SK-N-SH treated with all-trans-retinoic acid at 6 μM for 48 hours (cell line): ENCODE results near the gene NUP210L.

Experiments
- ATAC-seq: fragments of 200-7000 bp; cut with Tn5 transposase; 3 replicates; pipeline ENCODE4 v1.9.1; 2020; ENCODE audit warnings: mild to moderate bottlenecking, moderate library complexity
- ARNTL ChIP-seq: fragments of 450-650 bp; formaldehyde crosslinking; IDR thresholded peaks from 2 replicates; pipeline ENCODE4 v1.5.0; 2020; ENCODE audit warnings: low read depth, mild to moderate bottlenecking, moderate library complexity, borderline replicate concordance
- BACH2 ChIP-seq: fragments of 250-450 bp; sonication (Bioruptor Pico); IDR thresholded peaks from 2 replicates; pipeline ENCODE4 v1.9.0; 2021; ENCODE audit warnings: mild to moderate bottlenecking, borderline replicate concordance
- CSDC2 ChIP-seq: fragments of 250-450 bp; sonication (Bioruptor Pico); IDR thresholded peaks from 2 replicates; pipeline ENCODE4 v1.5.0; 2020; ENCODE audit warnings: mild to moderate bottlenecking, moderate library complexity
- ESRRG ChIP-seq: fragments of 250-450 bp; sonication (Bioruptor Pico); IDR thresholded peaks from 2 replicates; pipeline ENCODE4 v1.6.1; 2021; ENCODE audit warnings: mild to moderate bottlenecking
- ISL1 ChIP-seq: fragments of 250-450 bp; sonication (Bioruptor Pico); IDR thresholded peaks from 2 replicates; pipeline ENCODE4 v2.1.2; 2022; ENCODE audit warnings: mild to moderate bottlenecking, moderate library complexity
- OSR1 ChIP-seq: fragments of 250-450 bp; sonication (Bioruptor Pico); IDR thresholded peaks from 2 replicates; pipeline ENCODE4 v1.8.0; 2022; ENCODE audit warnings: moderate library complexity, mild to moderate bottlenecking, inconsistent platforms
- RARB ChIP-seq: fragments of 250-450 bp; sonication (Bioruptor Pico); IDR thresholded peaks from 2 replicates; pipeline ENCODE4 v1.8.0; 2021; ENCODE audit warnings: mild to moderate bottlenecking, moderate library complexity
- SNAI2 ChIP-seq: fragments of 250-450 bp; sonication (Bioruptor Pico); IDR thresholded peaks from 2 replicates; pipeline ENCODE4 v1.5.0; 2020; ENCODE audit warnings: mild to moderate bottlenecking, moderate library complexity
- TOX ChIP-seq: fragments of 250-450 bp; sonication (Bioruptor Pico); IDR thresholded peaks from 2 replicates; pipeline ENCODE4 v1.8.0; 2021; ENCODE audit warnings: mild to moderate bottlenecking, moderate library complexity, borderline replicate concordance
- ZC3H10 ChIP-seq: fragments of 250-450 bp; sonication (Bioruptor Pico); IDR thresholded peaks from 2 replicates; pipeline ENCODE4 v1.5.1; 2021; ENCODE audit warnings: mild to moderate bottlenecking, moderate library complexity
- ZFP3 ChIP-seq: fragments of 250-450 bp; sonication (Bioruptor Pico); IDR thresholded peaks from 2 replicates; pipeline ENCODE4 v1.5.0; 2020; ENCODE audit warnings: mild to moderate bottlenecking, moderate library complexity
- ZFP30 ChIP-seq: fragments of 450-650 bp; formaldehyde crosslinking; IDR thresholded peaks from 2 replicates; pipeline ENCODE4 v1.5.0; 2022; ENCODE audit warnings: mild to moderate bottlenecking, moderate library complexity
- ZNF565 ChIP-seq: fragments of 450-650 bp; formaldehyde crosslinking; conservative IDR thresholded peaks from 2 replicates; pipeline ENCODE4 v1.5.0; 2020; ENCODE audit warnings: low read depth, mild to moderate bottlenecking, moderate library complexity
- ZNF70 ChIP-seq: fragments of 450-650 bp; formaldehyde crosslinking; IDR thresholded peaks from 2 replicates; pipeline ENCODE4 v1.5.0; 2020; ENCODE audit warnings: mild to moderate bottlenecking, moderate library complexity
- ZNF8 ChIP-seq: fragments of 450-650 bp; formaldehyde crosslinking; IDR thresholded peaks from 2 replicates; pipeline ENCODE4 v1.5.0; 2020; ENCODE audit warnings: mild to moderate bottlenecking, moderate library complexity
- TF ChIP-seq, protein P1 (sequence below): fragments of 250-450 bp; sonication (Bioruptor Pico); IDR thresholded peaks from 2 replicates; pipeline ENCODE4 v1.5.0; 2020; ENCODE audit warnings: mild to moderate bottlenecking, moderate library complexity
- TF ChIP-seq, protein P2 (sequence below): fragments of 250-450 bp; sonication (Bioruptor Pico); IDR thresholded peaks from 2 replicates; pipeline ENCODE4 v1.5.1; 2021; ENCODE audit warnings: mild to moderate bottlenecking, moderate library complexity
- TF ChIP-seq, protein P3 (sequence below): fragments of 250-450 bp; sonication (Bioruptor Pico); IDR thresholded peaks from 2 replicates; pipeline ENCODE4 v1.5.1; 2020; ENCODE audit warnings: low read depth, mild to moderate bottlenecking, moderate library complexity
- TF ChIP-seq, protein P4 (sequence below): fragments of 250-450 bp; sonication (Bioruptor Pico); IDR thresholded peaks from 2 replicates; pipeline ENCODE4 v1.8.0; 2020; ENCODE audit warnings: mild to moderate bottlenecking, moderate library complexity, borderline replicate concordance
- TF ChIP-seq, protein P5 (sequence below): fragments of 250-450 bp; sonication (Bioruptor Pico); IDR thresholded peaks from 2 replicates; pipeline ENCODE4 v1.8.0; 2021; ENCODE audit warnings: low read depth, mild to moderate bottlenecking, moderate library complexity, borderline replicate concordance

Gene NUP210L

DNA sequence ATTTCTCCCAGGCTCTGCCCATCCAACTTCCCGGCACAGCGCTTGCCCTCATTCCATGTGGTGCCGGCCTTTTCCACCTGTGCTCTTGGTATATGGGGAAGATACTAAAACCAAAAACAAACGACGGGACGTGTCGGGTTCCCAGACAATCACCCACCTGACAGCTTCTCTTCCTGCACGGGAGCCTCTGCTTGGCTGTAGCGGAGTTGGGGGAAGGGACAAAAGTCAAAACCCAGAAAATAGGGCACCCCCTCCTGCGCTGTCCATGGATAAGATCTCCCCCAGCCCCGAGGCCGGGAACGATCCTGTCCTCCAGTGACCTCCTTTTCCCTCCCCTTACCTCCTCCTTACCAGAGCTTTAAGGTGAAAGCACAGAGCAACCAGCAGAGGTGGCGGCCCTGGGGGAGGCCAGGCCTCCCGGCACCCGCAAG lies 178.0 kb downstream of the NUP210L start:
- peak; percentile 23 for ATAC-seq
- TF ChIP-seq, protein P1, sequence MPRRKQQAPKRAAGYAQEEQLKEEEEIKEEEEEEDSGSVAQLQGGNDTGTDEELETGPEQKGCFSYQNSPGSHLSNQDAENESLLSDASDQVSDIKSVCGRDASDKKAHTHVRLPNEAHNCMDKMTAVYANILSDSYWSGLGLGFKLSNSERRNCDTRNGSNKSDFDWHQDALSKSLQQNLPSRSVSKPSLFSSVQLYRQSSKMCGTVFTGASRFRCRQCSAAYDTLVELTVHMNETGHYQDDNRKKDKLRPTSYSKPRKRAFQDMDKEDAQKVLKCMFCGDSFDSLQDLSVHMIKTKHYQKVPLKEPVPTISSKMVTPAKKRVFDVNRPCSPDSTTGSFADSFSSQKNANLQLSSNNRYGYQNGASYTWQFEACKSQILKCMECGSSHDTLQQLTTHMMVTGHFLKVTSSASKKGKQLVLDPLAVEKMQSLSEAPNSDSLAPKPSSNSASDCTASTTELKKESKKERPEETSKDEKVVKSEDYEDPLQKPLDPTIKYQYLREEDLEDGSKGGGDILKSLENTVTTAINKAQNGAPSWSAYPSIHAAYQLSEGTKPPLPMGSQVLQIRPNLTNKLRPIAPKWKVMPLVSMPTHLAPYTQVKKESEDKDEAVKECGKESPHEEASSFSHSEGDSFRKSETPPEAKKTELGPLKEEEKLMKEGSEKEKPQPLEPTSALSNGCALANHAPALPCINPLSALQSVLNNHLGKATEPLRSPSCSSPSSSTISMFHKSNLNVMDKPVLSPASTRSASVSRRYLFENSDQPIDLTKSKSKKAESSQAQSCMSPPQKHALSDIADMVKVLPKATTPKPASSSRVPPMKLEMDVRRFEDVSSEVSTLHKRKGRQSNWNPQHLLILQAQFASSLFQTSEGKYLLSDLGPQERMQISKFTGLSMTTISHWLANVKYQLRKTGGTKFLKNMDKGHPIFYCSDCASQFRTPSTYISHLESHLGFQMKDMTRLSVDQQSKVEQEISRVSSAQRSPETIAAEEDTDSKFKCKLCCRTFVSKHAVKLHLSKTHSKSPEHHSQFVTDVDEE, result no peak
- no peak for TF ChIP-seq ESRRG (CRISPR knock-in tag)
- TF ChIP-seq TOX (CRISPR knock-in tag), result no peak
- TF ChIP-seq, protein P2, sequence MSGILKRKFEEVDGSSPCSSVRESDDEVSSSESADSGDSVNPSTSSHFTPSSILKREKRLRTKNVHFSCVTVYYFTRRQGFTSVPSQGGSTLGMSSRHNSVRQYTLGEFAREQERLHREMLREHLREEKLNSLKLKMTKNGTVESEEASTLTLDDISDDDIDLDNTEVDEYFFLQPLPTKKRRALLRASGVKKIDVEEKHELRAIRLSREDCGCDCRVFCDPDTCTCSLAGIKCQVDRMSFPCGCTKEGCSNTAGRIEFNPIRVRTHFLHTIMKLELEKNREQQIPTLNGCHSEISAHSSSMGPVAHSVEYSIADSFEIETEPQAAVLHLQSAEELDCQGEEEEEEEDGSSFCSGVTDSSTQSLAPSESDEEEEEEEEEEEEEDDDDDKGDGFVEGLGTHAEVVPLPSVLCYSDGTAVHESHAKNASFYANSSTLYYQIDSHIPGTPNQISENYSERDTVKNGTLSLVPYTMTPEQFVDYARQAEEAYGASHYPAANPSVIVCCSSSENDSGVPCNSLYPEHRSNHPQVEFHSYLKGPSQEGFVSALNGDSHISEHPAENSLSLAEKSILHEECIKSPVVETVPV (CRISPR knock-in tag), result no peak
- no peak for TF ChIP-seq CSDC2 (CRISPR knock-in tag)
- TF ChIP-seq BACH2, result no peak
- TF ChIP-seq ARNTL, result no peak
- TF ChIP-seq, protein P3, sequence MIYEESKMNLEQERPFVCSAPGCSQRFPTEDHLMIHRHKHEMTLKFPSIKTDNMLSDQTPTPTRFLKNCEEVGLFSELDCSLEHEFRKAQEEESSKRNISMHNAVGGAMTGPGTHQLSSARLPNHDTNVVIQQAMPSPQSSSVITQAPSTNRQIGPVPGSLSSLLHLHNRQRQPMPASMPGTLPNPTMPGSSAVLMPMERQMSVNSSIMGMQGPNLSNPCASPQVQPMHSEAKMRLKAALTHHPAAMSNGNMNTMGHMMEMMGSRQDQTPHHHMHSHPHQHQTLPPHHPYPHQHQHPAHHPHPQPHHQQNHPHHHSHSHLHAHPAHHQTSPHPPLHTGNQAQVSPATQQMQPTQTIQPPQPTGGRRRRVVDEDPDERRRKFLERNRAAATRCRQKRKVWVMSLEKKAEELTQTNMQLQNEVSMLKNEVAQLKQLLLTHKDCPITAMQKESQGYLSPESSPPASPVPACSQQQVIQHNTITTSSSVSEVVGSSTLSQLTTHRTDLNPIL (CRISPR knock-in tag), result no peak
- TF ChIP-seq ISL1 (CRISPR knock-in tag), result no peak
- no peak for TF ChIP-seq ZC3H10 (CRISPR knock-in tag)
- TF ChIP-seq, protein P4, sequence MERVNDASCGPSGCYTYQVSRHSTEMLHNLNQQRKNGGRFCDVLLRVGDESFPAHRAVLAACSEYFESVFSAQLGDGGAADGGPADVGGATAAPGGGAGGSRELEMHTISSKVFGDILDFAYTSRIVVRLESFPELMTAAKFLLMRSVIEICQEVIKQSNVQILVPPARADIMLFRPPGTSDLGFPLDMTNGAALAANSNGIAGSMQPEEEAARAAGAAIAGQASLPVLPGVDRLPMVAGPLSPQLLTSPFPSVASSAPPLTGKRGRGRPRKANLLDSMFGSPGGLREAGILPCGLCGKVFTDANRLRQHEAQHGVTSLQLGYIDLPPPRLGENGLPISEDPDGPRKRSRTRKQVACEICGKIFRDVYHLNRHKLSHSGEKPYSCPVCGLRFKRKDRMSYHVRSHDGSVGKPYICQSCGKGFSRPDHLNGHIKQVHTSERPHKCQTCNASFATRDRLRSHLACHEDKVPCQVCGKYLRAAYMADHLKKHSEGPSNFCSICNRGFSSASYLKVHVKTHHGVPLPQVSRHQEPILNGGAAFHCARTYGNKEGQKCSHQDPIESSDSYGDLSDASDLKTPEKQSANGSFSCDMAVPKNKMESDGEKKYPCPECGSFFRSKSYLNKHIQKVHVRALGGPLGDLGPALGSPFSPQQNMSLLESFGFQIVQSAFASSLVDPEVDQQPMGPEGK (CRISPR knock-in tag), result no peak
- no peak for TF ChIP-seq ZFP30
- no peak for TF ChIP-seq OSR1 (CRISPR knock-in tag)
- no peak for TF ChIP-seq ZNF565 (CRISPR knock-in tag)
- TF ChIP-seq SNAI2 (CRISPR knock-in tag), result no peak
- TF ChIP-seq, protein P5, sequence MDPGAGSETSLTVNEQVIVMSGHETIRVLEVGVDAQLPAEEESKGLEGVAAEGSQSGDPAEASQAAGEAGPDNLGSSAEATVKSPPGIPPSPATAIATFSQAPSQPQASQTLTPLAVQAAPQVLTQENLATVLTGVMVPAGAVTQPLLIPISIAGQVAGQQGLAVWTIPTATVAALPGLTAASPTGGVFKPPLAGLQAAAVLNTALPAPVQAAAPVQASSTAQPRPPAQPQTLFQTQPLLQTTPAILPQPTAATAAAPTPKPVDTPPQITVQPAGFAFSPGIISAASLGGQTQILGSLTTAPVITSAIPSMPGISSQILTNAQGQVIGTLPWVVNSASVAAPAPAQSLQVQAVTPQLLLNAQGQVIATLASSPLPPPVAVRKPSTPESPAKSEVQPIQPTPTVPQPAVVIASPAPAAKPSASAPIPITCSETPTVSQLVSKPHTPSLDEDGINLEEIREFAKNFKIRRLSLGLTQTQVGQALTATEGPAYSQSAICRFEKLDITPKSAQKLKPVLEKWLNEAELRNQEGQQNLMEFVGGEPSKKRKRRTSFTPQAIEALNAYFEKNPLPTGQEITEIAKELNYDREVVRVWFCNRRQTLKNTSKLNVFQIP (CRISPR knock-in tag), result no peak
- no peak for TF ChIP-seq ZNF70 (CRISPR knock-in tag)

- TF ChIP-seq OSR1 (CRISPR knock-in tag), result no peak
- no peak for TF ChIP-seq TOX (CRISPR knock-in tag)
- TF ChIP-seq, protein P4 (CRISPR knock-in tag), result no peak
- TF ChIP-seq BACH2, result no peak
- TF ChIP-seq, protein P1, result no peak
- TF ChIP-seq, protein P2 (CRISPR knock-in tag), result no peak
- no peak for TF ChIP-seq SNAI2 (CRISPR knock-in tag)
- no peak for TF ChIP-seq RARB (CRISPR knock-in tag)
- TF ChIP-seq, protein P5 (CRISPR knock-in tag), result no peak
- no peak for TF ChIP-seq ARNTL
- TF ChIP-seq ESRRG (CRISPR knock-in tag), result no peak
- TF ChIP-seq ZFP3 (CRISPR knock-in tag), result no peak
- no peak for TF ChIP-seq ZNF565 (CRISPR knock-in tag)
- no peak for TF ChIP-seq ZC3H10 (CRISPR knock-in tag)
- no peak for TF ChIP-seq ZNF8 (CRISPR knock-in tag)
- no peak for ATAC-seq
Measured at GRCh38 chr1:153973525-153973924, 181.3 kb downstream of the NUP210L start.
